SK-N-SH (cell line): ENCODE measurements around the gene LGI1. TPM values are rescaled to one million over a fixed set of nuclear protein-coding genes. Genes with fewer than 3 reads are reported as not detected.

Source experiments
- CTCF ChIA-PET: fragments of 300-600, 350-600 bp; formaldehyde crosslinking; extraction: SDS; loops from one replicate; lab custom pipeline; 2021; lab: Yijun Ruan, JAX
- POLR2A ChIA-PET: fragments of 350-600 bp; sonication (Branson Sonifier 250); formaldehyde crosslinking; extraction: SDS; loops from one replicate; lab custom pipeline; 2020; ENCODE audit warnings: antibody characterized with exemption, inconsistent platforms; lab: Yijun Ruan, JAX
- DNase-seq: peaks from one replicate; pipeline ENCODE4 v3.0.0; 2012
- H2AFZ ChIP-seq: fragments of 200-600 bp; sonication (generic); 2 replicates; pipeline ENCODE4 v1.8.1; 2016; ENCODE audit warnings: antibody characterized with exemption, mild to moderate bottlenecking, low read depth
- H3F3A ChIP-seq: fragments of 200-600 bp; sonication (generic); replicated peaks from 2 replicates; pipeline ENCODE3; 2016; ENCODE audit warnings: antibody characterized with exemption, mild to moderate bottlenecking; ENCODE audit not compliant: insufficient read depth
- H3K27ac ChIP-seq, 2 experiments: fragments of 200-500 bp in 1 of 2; fragments of 200-600 bp in 1 of 2; sonication (Bioruptor generic) in 1 of 2; sonication (generic), shearing (Covaris generic) in 1 of 2; 2 replicates each; pipeline versions ENCODE4 v1.5.1 to v1.6.1; 2014 to 2016; ENCODE audit warnings: low read depth in 2 of 2, inconsistent platforms in 1 of 2, low read length in 1 of 2, mild to moderate bottlenecking in 1 of 2, mixed read lengths in 1 of 2
- H3K27me3 ChIP-seq: fragments of 200-600 bp; sonication (generic), shearing (Covaris generic); 2 replicates; pipeline ENCODE4 v1.6.1; 2016; ENCODE audit warnings: mixed run types; ENCODE audit not compliant: insufficient read depth
- H3K36me3 ChIP-seq, 2 experiments: fragments of 200-500 bp in 1 of 2; fragments of 200-600 bp in 1 of 2; sonication (Bioruptor generic) in 1 of 2; sonication (generic) in 1 of 2; replicated peaks in 1 of 2; 2 replicates each; pipeline versions ENCODE3 to v1.5.1; 2014 to 2016; ENCODE audit warnings: low read length in 1 of 2, mild to moderate bottlenecking in 1 of 2; ENCODE audit not compliant: insufficient read depth in 2 of 2, control insufficient read depth in 1 of 2
- H3K4me1 ChIP-seq, 2 experiments: fragments of 200-500 bp in 1 of 2; fragments of 200-600 bp in 1 of 2; sonication (Bioruptor generic) in 1 of 2; sonication (generic), shearing (Covaris generic) in 1 of 2; 2 replicates each; pipeline versions ENCODE4 v1.5.1 to v1.6.1; 2014 to 2016; ENCODE audit warnings: low read depth in 1 of 2, low read length in 1 of 2, mixed run types in 1 of 2; ENCODE audit not compliant: insufficient read depth in 2 of 2, control insufficient read depth in 1 of 2
- H3K4me2 ChIP-seq: fragments of 200-600 bp; sonication (generic), shearing (Covaris generic); 2 replicates; pipeline ENCODE4 v1.6.1; 2017; ENCODE audit warnings: mixed run types
- H3K4me3 ChIP-seq, 2 experiments: fragments of 200-500 bp in 1 of 2; fragments of 200-600 bp in 1 of 2; sonication (Bioruptor generic) in 1 of 2; sonication (generic), shearing (Covaris generic) in 1 of 2; 2 replicates each; pipeline versions ENCODE4 v1.5.1 to v1.8.1; 2014 to 2016; ENCODE audit warnings: low read depth in 2 of 2, inconsistent platforms in 1 of 2, low read length in 1 of 2, mild to moderate bottlenecking in 1 of 2, mixed read lengths in 1 of 2, moderate library complexity in 1 of 2
- H3K79me2 ChIP-seq: fragments of 200-600 bp; sonication (generic); 2 replicates; pipeline ENCODE4 v1.8.1; 2017; ENCODE audit warnings: mild to moderate bottlenecking; ENCODE audit not compliant: insufficient read depth
- H3K9ac ChIP-seq: fragments of 200-600 bp; sonication (generic); 2 replicates; pipeline ENCODE4 v1.6.1; 2017; ENCODE audit warnings: mixed run types
- H3K9me2 ChIP-seq: fragments of 200-600 bp; sonication (generic); 2 replicates; pipeline ENCODE4 v1.6.1; 2017; ENCODE audit warnings: mixed run types
- H3K9me3 ChIP-seq: fragments of 200-600 bp; sonication (generic); 2 replicates; pipeline ENCODE4 v1.6.1; 2017; ENCODE audit warnings: mixed run types, mild to moderate bottlenecking, moderate library complexity
- H4K20me1 ChIP-seq: fragments of 200-600 bp; sonication (generic); 2 replicates; pipeline ENCODE4 v1.6.1; 2017; ENCODE audit warnings: mild to moderate bottlenecking, mixed run types; ENCODE audit not compliant: insufficient read depth
- CTCF ChIP-seq: fragments of 200-600 bp; sonication (generic); IDR thresholded peaks from 2 replicates; pipeline ENCODE4 v1.6.1; 2017; ENCODE audit warnings: antibody characterized with exemption, mild to moderate bottlenecking, moderate library complexity
- EP300 ChIP-seq, 2 experiments: IDR thresholded peaks; 2 replicates each; pipeline versions ENCODE4 v1.4.0 to v1.6.1; 2012; ENCODE audit warnings: borderline replicate concordance in 1 of 2, low read depth in 1 of 2, low read length in 1 of 2
- EZH2phosphoT487 ChIP-seq: fragments of 200-600 bp; sonication (generic); IDR thresholded peaks from 2 replicates; pipeline ENCODE4 v1.6.1; 2017; ENCODE audit warnings: low read depth, mixed run types, mild to moderate bottlenecking, antibody characterized with exemption, moderate library complexity, borderline replicate concordance
- FOXM1 ChIP-seq: IDR thresholded peaks from 2 replicates; pipeline ENCODE4 v1.4.0; 2012; ENCODE audit warnings: low read depth, mild to moderate bottlenecking
- GATA2 ChIP-seq: sonication (generic); formaldehyde crosslinking; IDR thresholded peaks from 2 replicates; pipeline ENCODE4 v1.5.0; 2020; ENCODE audit warnings: mild to moderate bottlenecking, missing genetic modification reagents
- JUND ChIP-seq: IDR thresholded peaks from 2 replicates; pipeline ENCODE4 v1.4.0; 2012
- MEF2A ChIP-seq: IDR thresholded peaks from 2 replicates; pipeline ENCODE4 v1.4.0; 2012; ENCODE audit warnings: low read depth, borderline replicate concordance
- MXI1 ChIP-seq: IDR thresholded peaks from 2 replicates; pipeline ENCODE4 v1.6.1; 2012; ENCODE audit warnings: mild to moderate bottlenecking, low read depth, low read length, improper control_type of control experiment
- NFIC ChIP-seq: IDR thresholded peaks from 2 replicates; pipeline ENCODE4 v1.4.0; 2012; ENCODE audit warnings: borderline replicate concordance
- PBX3 ChIP-seq: IDR thresholded peaks from 2 replicates; pipeline ENCODE4; 2012
- RAD21 ChIP-seq: IDR thresholded peaks from 2 replicates; pipeline ENCODE4 v1.6.1; 2012; ENCODE audit warnings: mild to moderate bottlenecking, low read length
- RCOR1 ChIP-seq: fragments of 150-350 bp; IDR thresholded peaks from 2 replicates; pipeline ENCODE4 v1.6.1; 2017; ENCODE audit warnings: antibody characterized with exemption, low read length
- REST ChIP-seq: IDR thresholded peaks from 2 replicates; pipeline ENCODE4 v1.6.1; 2012; ENCODE audit warnings: mild to moderate bottlenecking, low read depth, low read length, moderate library complexity
- RFX5 ChIP-seq: IDR thresholded peaks from 2 replicates; pipeline ENCODE4 v1.6.1; 2012; ENCODE audit warnings: mild to moderate bottlenecking, improper control_type of control experiment, low read length
- RXRA ChIP-seq: IDR thresholded peaks from 2 replicates; pipeline ENCODE4 v1.4.0; 2012; ENCODE audit warnings: low read depth, mild to moderate bottlenecking, borderline replicate concordance
- TEAD4 ChIP-seq: IDR thresholded peaks from 2 replicates; pipeline ENCODE4 v1.4.0; 2012; ENCODE audit warnings: mild to moderate bottlenecking, borderline replicate concordance; ENCODE audit not compliant: insufficient read depth
- USF2 ChIP-seq: fragments of 150-350 bp; IDR thresholded peaks from 2 replicates; pipeline ENCODE4 v1.6.1; 2017; ENCODE audit warnings: antibody characterized with exemption, low read length, low read depth, borderline replicate concordance
- YY1 ChIP-seq: IDR thresholded peaks from 2 replicates; pipeline ENCODE4 v1.4.0; 2012; ENCODE audit warnings: low read depth, mild to moderate bottlenecking
- ZBTB33 ChIP-seq: IDR thresholded peaks from 2 replicates; pipeline ENCODE4 v1.4.0; 2012; ENCODE audit warnings: low read depth, borderline replicate concordance
- WGBS: methylation state at CpG from one replicate; pipeline ENCODE4 v1.1.6; 2017; ENCODE audit warnings: low lambda C conversion rate; 5-methylcytosine and 5-hydroxymethylcytosine counted together
- polyA plus RNA-seq, 3 experiments: library from polyadenylated mRNA; depleted of rRNA; stranded (reverse); fragments of >200 nt; gene quantifications; 2 replicates each; pipeline ENCODE4 v1.2.3, GENCODE V29; 2012

Gene LGI1
- polyA plus RNA-seq, 1 of the 3 experiments (the other 2 are of a cell fraction), result 0.03 TPM

GRCh38 chr10:93837822-93838221 is 80.1 kb downstream of the LGI1 start:
- no peak overlapping the region for H2AFZ ChIP-seq
- H3K9ac ChIP-seq, result no peak overlapping the region
- H3K4me3 ChIP-seq, result no peak overlapping the region
- no peaks in the 10 kb centered on the region for H3K79me2 ChIP-seq
- 63% methylated on average over 1 of the region's 1 CpG for WGBS
- no peak for TF ChIP-seq JUND
- TF ChIP-seq MXI1, result no peak
- TF ChIP-seq RXRA, result no peak
- no peak for TF ChIP-seq REST
- TF ChIP-seq FOXM1, result no peak
- no peak for TF ChIP-seq NFIC
- TF ChIP-seq CTCF, result no peak
- no peak for TF ChIP-seq YY1
- no peaks in the 10 kb centered on the region for H3K36me3 ChIP-seq
- no peak overlapping the region for H3K4me2 ChIP-seq
- no peaks in the 10 kb centered on the region for H3K9me2 ChIP-seq
- POLR2A ChIA-PET, result no interaction called here
- no peaks in the 10 kb centered on the region for H3K9me3 ChIP-seq
- no peaks in the 10 kb centered on the region for H3K4me1 ChIP-seq
- DNase-seq, result no peak
- H3K27me3 ChIP-seq, result peaks cover 7% of the 10 kb centered on the region; the same call in 1 of the 2 replicates
- no peak overlapping the region for H3K27ac ChIP-seq
- CTCF ChIA-PET, result interaction anchor here (1.4 to 2.6 kb wide), 4 partner anchors 10 to 135 kb away, joined by 4 to 11 read pairs (median 6); partner anchors contain the start of gene FRA10AC1
- no peaks in the 10 kb centered on the region for H3F3A ChIP-seq
- H4K20me1 ChIP-seq, result no peaks in the 10 kb centered on the region

- Histone ChIP-seq H3F3A (no peaks in the 10 kb centered on the region), H3K4me2 (no peak overlapping the region), H3K9ac (no peak overlapping the region), H3K9me3 (no peaks in the 10 kb centered on the region), H2AFZ (no peak overlapping the region), H3K27me3 (peaks cover 7% of the 10 kb centered on the region; the same call in 1 of the 2 replicates), H4K20me1 (no peaks in the 10 kb centered on the region), H3K9me2 (no peaks in the 10 kb centered on the region), H3K27ac (no peak overlapping the region), H3K4me3 (no peak overlapping the region), H3K36me3 (no peaks in the 10 kb centered on the region), H3K79me2 (no peaks in the 10 kb centered on the region), H3K4me1 (no peaks in the 10 kb centered on the region)
- CTCF ChIA-PET, result interaction anchor here (0.5 to 2.6 kb wide), 5 partner anchors 11 to 787 kb away, joined by 3 to 11 read pairs (median 4); partner anchors contain the start of gene FRA10AC1
- DNase-seq, result no peak
- POLR2A ChIA-PET, result no interaction called here
- no peak for TF ChIP-seq RFX5
- no peak for TF ChIP-seq JUND
- TF ChIP-seq MXI1, result no peak
- TF ChIP-seq GATA2 (CRISPR knock-in tag), result no peak
- no peak for TF ChIP-seq PBX3
- no peak for TF ChIP-seq RAD21
- no peak for TF ChIP-seq EZH2phosphoT487
- no peak for TF ChIP-seq TEAD4
- no peak for TF ChIP-seq RCOR1
- TF ChIP-seq EP300 (IDR thresholded peaks at IDR 0.05; ENCODE audit: borderline replicate concordance in 1 of 2, low read depth in 1 of 2, low read length in 1 of 2), result no peak
- TF ChIP-seq FOXM1, result no peak
- no peak for TF ChIP-seq MEF2A
- TF ChIP-seq ZBTB33, result no peak
- no peak for TF ChIP-seq USF2
Measured at GRCh38 chr10:93838278-93838677, 80.5 kb downstream of the LGI1 start.
